Esophagus muscularis mucosa (tissue), 4 donors: ENCODE measurements around the gene ZNF324B. TPM values are rescaled to one million over a fixed set of nuclear protein-coding genes. Genes with fewer than 3 reads are reported as not detected.
A peak's percentile ranks its signal among the peaks of the same experiment; 100 is the strongest.
"Not testable (repeated sequence)": the region's sequence is repeated elsewhere in the genome, so short reads cannot be mapped to it uniquely, and the experiment has no call there.

Experiments
- DNase-seq: peaks from one replicate; pipeline ENCODE4 v3.0.0-alpha.2; 2017; ENCODE audit errors: extremely low spot score
- H3K27ac ChIP-seq, 4 donors: fragments of 200-600 bp; sonication (generic); replicated peaks in 1 of 4; 1 replicate in 3 of 4; 2 replicates in 1 of 4; pipeline ENCODE4 v1.5.1; 2016 to 2019; ENCODE audit warnings: mild to moderate bottlenecking in 1 of 4
- H3K27me3 ChIP-seq, 4 donors: fragments of 200-600 bp; sonication (generic); one replicate each; pipeline versions ENCODE4 v1.5.1 to v1.6.0; 2016 to 2019
- H3K36me3 ChIP-seq, 4 donors: fragments of 200-600 bp; sonication (generic); one replicate each; pipeline ENCODE4 v1.5.1; 2016 to 2019
- H3K4me1 ChIP-seq, 4 donors: fragments of 200-600 bp; sonication (generic); one replicate each; pipeline ENCODE4 v1.5.1; 2016 to 2019
- H3K4me3 ChIP-seq, 4 donors: fragments of 200-600 bp; sonication (generic); 1 replicate in 2 of 4; 2 replicates in 2 of 4; pipeline ENCODE4 v1.5.1; 2016 to 2019; ENCODE audit warnings: mild to moderate bottlenecking in 4 of 4, moderate library complexity in 1 of 4
- H3K9me3 ChIP-seq, 4 donors: fragments of 200-600 bp; sonication (generic); 1 replicate in 3 of 4; 2 replicates in 1 of 4; pipeline ENCODE4 v1.5.1; 2016 to 2019
- EP300 ChIP-seq: sonication (generic); formaldehyde crosslinking; IDR thresholded peaks from one replicate; pipeline ENCODE4 v1.6.1; 2017; ENCODE audit warnings: antibody characterized with exemption
- POLR2A ChIP-seq: fragments of 450-650 bp; IDR thresholded peaks from one replicate; pipeline ENCODE4 v1.6.1; 2017; ENCODE audit warnings: antibody characterized with exemption, moderate library complexity, mild to moderate bottlenecking, low read depth
- POLR2AphosphoS5 ChIP-seq, 2 donors: sonication (generic); formaldehyde crosslinking; IDR thresholded peaks; one replicate each; pipeline ENCODE4 v1.6.1; 2017; ENCODE audit warnings: antibody characterized with exemption in 2 of 2
- WGBS: methylation state at CpG from one replicate; pipeline ENCODE4 v1.1.5; 2018; 5-methylcytosine and 5-hydroxymethylcytosine counted together
- intact Hi-C: fragments of 100-400 bp; cut with DNase I; formaldehyde crosslinking; loops from one replicate; pipeline ENCODE4 v1.15.1; 2023
- total RNA-seq, 4 donors: library from RNA; depleted of rRNA; stranded (reverse); fragments of >200 nt; gene quantifications; one replicate each; pipeline versions ENCODE4 v1.1.0 to v1.2.1, GENCODE V29; 2016
- TF ChIP-seq, protein P1 (sequence below), 3 experiments: fragments of 200-600 bp in 2 of 3; fragments of 450-650 bp in 1 of 3; sonication (generic) in 2 of 3; IDR thresholded peaks; one replicate each; pipeline ENCODE4 v1.5.1; 2017 to 2019; ENCODE audit warnings: antibody characterized with exemption in 3 of 3, mild to moderate bottlenecking in 2 of 3, moderate library complexity in 1 of 3

Gene ZNF324B
- total RNA-seq = 1 to 10 TPM; 7.1 to 9.7 (median 8.3) TPM

DNA sequence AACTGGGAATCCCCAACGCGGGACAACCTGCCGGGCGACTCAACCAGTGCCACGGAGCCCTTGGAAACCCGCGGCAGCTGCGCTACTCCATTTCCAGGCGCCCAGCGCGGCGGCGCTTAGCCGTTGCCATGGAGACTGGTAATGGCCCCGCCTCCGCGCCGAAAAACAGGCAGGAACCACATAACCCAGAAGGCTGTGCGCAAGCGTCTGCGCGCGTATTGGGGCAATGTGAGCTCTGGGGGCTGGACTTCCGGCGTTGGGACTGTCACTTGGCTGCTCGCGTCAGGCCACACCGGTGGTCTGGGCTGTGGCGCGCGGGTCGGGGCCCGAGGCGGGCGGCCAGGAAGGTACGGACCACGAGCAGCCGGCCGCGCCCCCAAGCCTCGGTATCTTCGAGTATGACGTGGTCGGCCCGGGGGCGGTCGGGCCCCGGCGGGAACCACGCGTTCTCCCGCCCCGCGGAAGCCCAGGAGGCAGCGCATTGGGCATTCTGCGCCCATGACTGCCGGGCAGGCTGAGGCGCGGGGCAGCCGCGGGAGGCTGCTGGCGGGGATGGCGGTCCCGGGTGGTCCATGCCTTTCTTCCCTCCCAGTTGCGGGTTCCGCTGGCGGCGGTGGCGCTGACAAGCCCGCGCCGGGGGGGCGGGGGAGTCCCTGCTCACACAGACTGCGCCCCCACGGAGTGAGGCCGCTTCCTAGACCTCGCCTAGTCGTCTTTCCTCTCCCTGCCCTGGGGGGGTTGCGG is at the start of gene ZNF324B:
Gene ZNF324B, plus strand, starts transcription at position 265 of the 744 bp plus-strand sequence. CDS start 2,080 bp downstream, outside the sequence.
- peaks cover 8 to 22% (median 18%) of the 10 kb centered on the region in 4 donors for H3K4me1 ChIP-seq
- H3K27ac ChIP-seq = peak within 1 kb of the TSS; percentile 69 to 83 (median 78)
- H3K4me3 ChIP-seq = peak within 1 kb of the TSS; percentile 87 to 93 (median 88)
- no peaks in the 10 kb centered on the region for H3K9me3 ChIP-seq
- no peak for TF ChIP-seq POLR2A
- TF ChIP-seq POLR2AphosphoS5 (IDR thresholded peaks at IDR 0.05) = peak; percentile 87 to 92
- intact Hi-C loops = no loop called here
- H3K36me3 ChIP-seq = peaks cover 6 to 32% (median 25%) of the 10 kb centered on the region in 4 donors
- H3K27me3 ChIP-seq = peaks cover 0 to 29% (median 0%) of the 10 kb centered on the region in 4 donors
- peak; percentile 98 for DNase-seq
- no CpG with 5 or more reads among the region's 79 CpGs for WGBS

DNA sequence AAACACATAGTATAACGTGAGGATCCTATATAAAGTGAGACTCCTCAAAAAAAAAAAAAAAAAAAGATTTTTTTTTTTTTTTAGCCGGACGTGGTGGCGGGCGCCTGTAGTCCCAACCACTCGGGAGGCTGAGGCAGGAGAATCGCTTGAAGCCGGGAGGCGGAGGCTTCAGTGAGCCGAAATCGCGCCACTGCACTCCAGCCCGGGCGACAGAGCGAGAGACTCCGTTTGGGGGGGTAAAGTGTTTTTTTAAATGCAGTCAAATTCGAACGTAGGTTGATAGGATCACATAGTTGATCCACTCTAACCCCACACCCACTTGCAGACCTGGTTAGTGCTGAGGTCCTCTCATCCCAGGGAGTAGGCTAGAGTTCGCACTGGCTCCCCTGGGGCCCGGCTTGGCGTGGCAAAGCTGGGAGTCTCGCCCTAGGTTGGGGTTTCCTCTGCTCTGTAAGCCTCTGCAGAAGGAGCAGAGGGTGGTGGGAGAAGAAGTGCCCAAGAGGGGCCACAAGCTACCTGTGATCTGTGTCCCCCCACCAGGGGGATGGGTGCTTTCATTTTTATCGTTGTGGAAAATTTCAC is 49.5 kb upstream of the ZNF324B start:
- intact Hi-C loops = loop anchor here (5.0 kb wide), 1 partner anchor 35 kb away; no protein-coding TSS in a partner anchor
- no peak for DNase-seq
- Histone ChIP-seq H3K36me3 (no peaks in the 10 kb centered on the region), H3K9me3 (no peaks in the 10 kb centered on the region), H3K4me1 (peaks cover 14 to 27% (median 23%) of the 10 kb centered on the region in 4 donors), H3K27me3 (peaks cover 0 to 12% (median 4%) of the 10 kb centered on the region in 4 donors), H3K4me3 (peak overlapping the region; percentile 60 to 67 (median 65)), H3K27ac (peak overlapping the region; percentile 70 to 81 (median 70))
- TF ChIP-seq POLR2AphosphoS5 (IDR thresholded peaks at IDR 0.05) (no peak), POLR2A (no peak), EP300 (no peak)
- TF ChIP-seq, protein P1, sequence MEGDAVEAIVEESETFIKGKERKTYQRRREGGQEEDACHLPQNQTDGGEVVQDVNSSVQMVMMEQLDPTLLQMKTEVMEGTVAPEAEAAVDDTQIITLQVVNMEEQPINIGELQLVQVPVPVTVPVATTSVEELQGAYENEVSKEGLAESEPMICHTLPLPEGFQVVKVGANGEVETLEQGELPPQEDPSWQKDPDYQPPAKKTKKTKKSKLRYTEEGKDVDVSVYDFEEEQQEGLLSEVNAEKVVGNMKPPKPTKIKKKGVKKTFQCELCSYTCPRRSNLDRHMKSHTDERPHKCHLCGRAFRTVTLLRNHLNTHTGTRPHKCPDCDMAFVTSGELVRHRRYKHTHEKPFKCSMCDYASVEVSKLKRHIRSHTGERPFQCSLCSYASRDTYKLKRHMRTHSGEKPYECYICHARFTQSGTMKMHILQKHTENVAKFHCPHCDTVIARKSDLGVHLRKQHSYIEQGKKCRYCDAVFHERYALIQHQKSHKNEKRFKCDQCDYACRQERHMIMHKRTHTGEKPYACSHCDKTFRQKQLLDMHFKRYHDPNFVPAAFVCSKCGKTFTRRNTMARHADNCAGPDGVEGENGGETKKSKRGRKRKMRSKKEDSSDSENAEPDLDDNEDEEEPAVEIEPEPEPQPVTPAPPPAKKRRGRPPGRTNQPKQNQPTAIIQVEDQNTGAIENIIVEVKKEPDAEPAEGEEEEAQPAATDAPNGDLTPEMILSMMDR (IDR thresholded peaks at IDR 0.05) = no peak
- WGBS = 28% methylated on average over 23 of the region's 23 CpGs

DNA sequence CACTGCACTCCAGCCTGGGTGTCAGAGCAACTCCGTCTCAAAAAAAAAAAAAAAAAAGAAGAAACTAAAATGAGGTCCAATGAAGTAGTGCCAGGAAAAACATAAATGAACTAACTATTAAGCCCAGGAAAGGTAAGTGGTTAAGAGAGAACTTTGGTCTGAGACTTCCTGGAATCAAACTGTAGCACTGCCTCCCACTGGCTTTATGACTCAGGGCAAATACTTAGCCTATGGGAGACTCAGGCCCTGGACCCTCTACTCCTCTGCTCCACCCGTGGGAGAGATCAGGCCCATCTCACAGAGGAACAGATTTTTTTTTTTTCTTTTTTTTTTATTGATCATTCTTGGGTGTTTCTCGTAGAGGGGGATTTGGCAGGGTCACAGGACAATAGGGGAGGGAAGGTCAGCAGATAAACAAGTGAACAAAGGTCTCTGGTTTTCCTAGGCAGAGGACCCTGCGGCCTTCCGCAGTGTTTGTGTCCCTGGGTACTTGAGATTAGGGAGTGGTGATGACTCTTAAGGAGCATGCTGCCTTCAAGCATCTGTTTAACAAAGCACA is 47.4 kb upstream of the ZNF324B start:
- WGBS = 80% methylated on average over 5 of the region's 5 CpGs
- intact Hi-C loops = loop anchor here (5.0 kb wide), 1 partner anchor 33 kb away; no protein-coding TSS in a partner anchor
- H3K36me3 ChIP-seq, H3K27ac ChIP-seq, H3K4me3 ChIP-seq, H3K9me3 ChIP-seq, H3K27me3 ChIP-seq, DNase-seq: not testable (repeated sequence)
- H3K4me1 ChIP-seq = peaks cover 23 to 37% (median 34%) of the 10 kb centered on the region in 4 donors

DNA sequence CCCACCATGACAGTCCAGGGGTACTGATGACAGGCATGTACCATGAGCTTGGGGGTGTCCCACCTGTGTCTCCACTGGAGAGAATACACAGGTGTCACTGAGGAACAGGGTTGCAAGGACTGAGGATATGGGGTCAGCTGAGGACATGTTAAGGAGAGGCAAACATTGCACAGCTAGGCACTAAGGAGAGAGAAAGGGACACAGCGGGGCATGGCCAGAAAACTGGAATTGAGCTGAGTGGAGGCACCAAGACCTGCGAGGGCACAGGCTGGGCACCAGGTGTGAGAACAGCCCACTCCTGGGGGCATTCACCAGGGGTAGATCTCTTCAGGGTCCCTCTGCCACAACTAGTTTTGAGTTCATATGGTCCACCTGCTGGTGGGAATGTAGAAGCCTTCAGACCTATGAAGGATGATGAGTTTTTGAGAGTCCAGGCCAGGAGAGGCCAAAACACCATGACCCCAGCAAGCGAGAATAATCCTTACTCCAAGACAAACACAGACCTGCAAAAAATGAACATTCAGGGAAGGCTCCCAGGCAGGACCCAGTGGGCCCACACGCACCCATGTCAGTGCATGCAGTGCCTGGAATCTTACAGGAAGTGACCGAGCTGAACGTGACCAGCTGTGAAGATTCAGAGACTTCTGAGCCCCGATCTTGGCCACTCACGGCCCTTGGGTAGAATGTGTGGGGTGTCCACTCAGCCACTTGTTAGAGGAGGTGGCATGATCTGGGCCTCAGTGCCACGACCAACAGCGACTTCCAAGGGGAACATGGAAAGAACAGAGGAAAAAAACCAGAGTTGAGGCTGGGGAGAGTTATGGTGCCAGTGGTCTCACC is 44.4 kb upstream of the ZNF324B start:
- TF ChIP-seq, protein P1 (IDR thresholded peaks at IDR 0.05) = peak; percentile 11 to 29 (median 11)
- no peak for TF ChIP-seq POLR2AphosphoS5 (IDR thresholded peaks at IDR 0.05)
- H3K36me3 ChIP-seq = no peaks in the 10 kb centered on the region
- H3K27ac ChIP-seq = peak overlapping the region in 3 of 4 donors; percentile 84 to 92 (median 92)
- H3K4me3 ChIP-seq = peak overlapping the region; percentile 84 to 92 (median 88)
- no peaks in the 10 kb centered on the region for H3K9me3 ChIP-seq
- no peak for DNase-seq
- intact Hi-C loops = no loop called here
- H3K27me3 ChIP-seq = no peaks in the 10 kb centered on the region
- H3K4me1 ChIP-seq = peaks cover 18 to 31% (median 28%) of the 10 kb centered on the region in 4 donors
- 75% methylated on average over 10 of the region's 10 CpGs for WGBS

DNA sequence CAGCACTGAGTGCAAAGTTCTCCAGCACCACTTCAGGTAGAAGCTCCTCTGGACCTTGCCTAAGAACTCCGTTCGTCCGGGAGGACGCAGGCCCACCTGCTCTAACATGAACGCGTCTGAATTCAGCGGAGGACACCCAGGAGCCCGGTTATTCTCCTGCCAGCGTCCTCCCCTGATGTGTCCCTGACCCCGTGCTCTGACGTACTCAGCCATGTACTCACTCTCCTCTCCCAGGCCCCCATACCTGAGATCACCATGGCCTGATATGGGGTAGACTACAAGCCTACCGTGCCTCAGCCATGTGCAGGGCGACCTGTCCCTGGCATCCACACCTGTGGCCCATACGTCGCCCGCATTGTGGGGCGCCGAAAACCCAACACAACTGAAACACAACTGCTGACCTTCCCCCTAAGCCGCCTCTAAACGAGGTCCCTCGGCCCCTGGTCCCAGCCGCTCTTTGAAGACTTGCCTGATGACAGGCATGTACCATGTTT is 43.7 kb upstream of the ZNF324B start:
- TF ChIP-seq, protein P1 (IDR thresholded peaks at IDR 0.05) = no peak
- TF ChIP-seq POLR2AphosphoS5 (IDR thresholded peaks at IDR 0.05) (no peak), EP300 (no peak), POLR2A (no peak)
- H3K27ac ChIP-seq = peak overlapping the region; percentile 84 to 92 (median 90)
- 19% methylated on average over 13 of the region's 22 CpGs for WGBS
- no peaks in the 10 kb centered on the region for H3K9me3 ChIP-seq
- no peaks in the 10 kb centered on the region for H3K36me3 ChIP-seq
- H3K4me1 ChIP-seq = peaks cover 17 to 27% (median 26%) of the 10 kb centered on the region in 4 donors
- H3K27me3 ChIP-seq = no peaks in the 10 kb centered on the region
- peak overlapping the region; percentile 84 to 92 (median 88) for H3K4me3 ChIP-seq
- no peak for DNase-seq
- intact Hi-C loops = no loop called here
